Epithelial cell of proximal tubule (primary cell): ENCODE results near the gene TMEM200B. TPM values are rescaled to one million over a fixed set of nuclear protein-coding genes. Genes with fewer than 3 reads are reported as not detected.

Experiments
- DNase-seq: peaks from one replicate; pipeline ENCODE4 v3.0.0-alpha.2; 2011; ENCODE audit warnings: low read depth
- H3K4me3 ChIP-seq: 2 replicates; pipeline ENCODE4 v1.5.1; 2011; ENCODE audit warnings: low read depth, mild to moderate bottlenecking, low read length
- total RNA-seq: library from RNA; depleted of rRNA; stranded (reverse); fragments of >200 nt; gene quantifications from 2 replicates; pipeline ENCODE4 v1.2.3, GENCODE V29; 2015
- TF ChIP-seq, protein P1 (sequence below): conservative IDR thresholded peaks from 2 replicates; pipeline ENCODE4 v1.5.1; 2012; ENCODE audit warnings: low read depth, mild to moderate bottlenecking, low read length

The TMEM200B gene
- total RNA-seq = 6.9 and 14.9 TPM in 2 replicates

DNA sequence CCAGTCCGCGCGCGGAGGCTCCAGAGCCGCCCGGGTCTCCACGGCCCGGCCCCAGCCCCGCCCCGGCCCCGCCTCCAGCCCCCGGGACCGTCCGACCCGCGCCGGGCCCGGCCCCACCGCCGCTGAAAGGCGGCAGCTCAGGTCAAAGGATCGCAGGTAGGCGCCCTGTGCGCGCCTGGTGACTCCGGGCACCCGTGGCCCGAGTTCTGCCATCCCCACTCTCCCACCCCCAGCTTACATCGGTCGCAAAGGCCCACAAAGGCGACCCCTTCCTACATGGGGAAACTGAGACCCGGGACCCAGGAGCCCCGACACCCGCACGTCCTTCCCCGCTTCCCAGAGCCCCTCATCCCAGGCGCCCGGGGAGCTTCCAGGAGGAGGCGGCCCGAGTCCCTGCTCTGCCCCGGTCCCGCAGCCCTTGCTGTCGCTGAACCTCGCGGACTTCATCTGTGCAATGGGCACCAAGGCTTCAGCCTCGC is at the start of gene TMEM200B:
TMEM200B (minus strand) TSS at position 17 of the 479 bp plus-strand sequence. CDS start 2,075 bp downstream, outside the sequence.
- peak within 1 kb of the TSS; percentile 66 for H3K4me3 ChIP-seq
- TF ChIP-seq, protein P1, sequence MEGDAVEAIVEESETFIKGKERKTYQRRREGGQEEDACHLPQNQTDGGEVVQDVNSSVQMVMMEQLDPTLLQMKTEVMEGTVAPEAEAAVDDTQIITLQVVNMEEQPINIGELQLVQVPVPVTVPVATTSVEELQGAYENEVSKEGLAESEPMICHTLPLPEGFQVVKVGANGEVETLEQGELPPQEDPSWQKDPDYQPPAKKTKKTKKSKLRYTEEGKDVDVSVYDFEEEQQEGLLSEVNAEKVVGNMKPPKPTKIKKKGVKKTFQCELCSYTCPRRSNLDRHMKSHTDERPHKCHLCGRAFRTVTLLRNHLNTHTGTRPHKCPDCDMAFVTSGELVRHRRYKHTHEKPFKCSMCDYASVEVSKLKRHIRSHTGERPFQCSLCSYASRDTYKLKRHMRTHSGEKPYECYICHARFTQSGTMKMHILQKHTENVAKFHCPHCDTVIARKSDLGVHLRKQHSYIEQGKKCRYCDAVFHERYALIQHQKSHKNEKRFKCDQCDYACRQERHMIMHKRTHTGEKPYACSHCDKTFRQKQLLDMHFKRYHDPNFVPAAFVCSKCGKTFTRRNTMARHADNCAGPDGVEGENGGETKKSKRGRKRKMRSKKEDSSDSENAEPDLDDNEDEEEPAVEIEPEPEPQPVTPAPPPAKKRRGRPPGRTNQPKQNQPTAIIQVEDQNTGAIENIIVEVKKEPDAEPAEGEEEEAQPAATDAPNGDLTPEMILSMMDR = no peak
- no peak for DNase-seq

DNA sequence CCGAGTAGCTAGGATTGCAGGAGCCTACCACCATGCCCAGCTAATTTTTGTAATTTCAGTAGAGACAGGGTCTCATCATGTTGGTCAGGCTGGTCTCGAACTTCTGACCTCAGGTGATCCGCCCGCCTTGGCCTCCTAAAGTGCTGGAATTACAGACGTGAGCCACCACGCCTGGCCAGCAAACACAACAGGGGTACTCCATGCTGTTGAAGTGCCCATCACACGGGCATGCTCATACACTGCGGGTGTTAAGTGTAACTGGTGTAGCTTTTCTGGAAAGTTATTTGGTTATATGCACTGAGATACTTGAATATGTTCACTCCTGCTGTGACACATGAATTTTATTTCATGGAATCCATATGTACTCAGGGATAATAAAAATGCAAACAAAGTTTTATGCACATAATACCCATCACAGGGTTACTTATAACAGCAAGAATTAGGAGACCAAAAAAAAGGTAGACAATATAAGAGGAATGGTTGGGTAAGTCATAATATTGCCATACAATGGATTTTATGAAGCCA is 48.8 kb upstream of the TMEM200B start:
- DNase-seq = no peak
- TF ChIP-seq, protein P1 = no peak
- H3K4me3 ChIP-seq = no peak overlapping the region

DNA sequence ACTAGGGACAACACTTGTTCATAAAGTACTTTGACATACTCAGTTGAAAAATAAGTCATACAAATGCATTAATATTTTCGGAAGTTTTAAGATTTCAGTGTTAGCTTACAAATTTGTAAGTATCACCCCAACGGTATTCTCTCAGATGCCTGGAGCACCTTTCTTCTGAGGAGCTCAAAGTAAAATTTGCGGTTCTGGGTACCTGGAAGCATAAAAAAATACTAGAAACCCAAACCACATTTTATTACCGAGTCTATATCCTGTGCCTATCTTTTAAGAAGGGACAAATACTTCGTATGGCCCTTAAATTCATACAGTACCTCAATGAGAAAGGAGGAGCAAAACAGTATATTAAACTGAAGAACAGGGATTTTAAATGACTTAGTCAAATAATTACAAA is 47.8 kb upstream of the TMEM200B start:
- no peak for DNase-seq
- H3K4me3 ChIP-seq = no peak overlapping the region
- TF ChIP-seq, protein P1 = no peak

DNA sequence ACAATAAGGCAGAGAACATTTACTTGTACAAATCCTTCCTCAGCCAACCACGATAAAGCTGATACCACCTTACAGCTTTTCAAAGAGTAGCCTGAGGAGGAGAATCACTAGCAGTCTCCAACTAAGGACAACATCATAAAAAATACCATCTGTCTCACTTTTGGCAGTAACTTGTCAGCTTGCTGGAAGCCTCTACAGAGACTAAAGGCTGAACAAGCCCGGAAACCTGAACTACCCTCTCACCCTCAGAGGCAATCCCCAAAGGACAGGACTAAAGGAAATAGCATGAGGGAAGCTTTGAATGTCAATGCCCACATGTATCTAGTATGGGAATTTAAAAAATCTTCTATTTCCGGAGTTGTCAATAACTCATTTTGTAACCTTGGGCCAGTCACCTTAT is 47.4 kb upstream of the TMEM200B start:
- no peak overlapping the region for H3K4me3 ChIP-seq
- TF ChIP-seq, protein P1 = no peak
- no peak for DNase-seq

DNA sequence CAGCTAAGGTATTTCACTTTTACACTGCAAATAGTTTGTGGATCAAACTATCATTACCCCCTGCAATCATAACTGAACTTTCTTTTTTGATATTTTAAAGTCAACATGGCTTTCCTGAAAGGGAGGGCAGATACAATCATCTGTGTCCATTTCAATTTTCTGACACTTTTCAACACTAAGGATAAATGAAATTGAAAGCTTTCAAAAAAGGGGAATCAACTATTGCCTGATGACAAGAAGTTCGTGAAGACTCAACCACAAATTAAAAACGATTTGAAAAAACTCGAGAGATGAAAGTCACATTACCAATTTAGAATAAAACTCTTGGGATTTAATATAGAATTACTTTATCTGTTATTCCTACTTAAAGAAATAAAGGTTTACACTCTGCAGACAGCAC is 46.3 kb upstream of the TMEM200B start:
- no peak overlapping the region for H3K4me3 ChIP-seq
- TF ChIP-seq, protein P1 = no peak

DNA sequence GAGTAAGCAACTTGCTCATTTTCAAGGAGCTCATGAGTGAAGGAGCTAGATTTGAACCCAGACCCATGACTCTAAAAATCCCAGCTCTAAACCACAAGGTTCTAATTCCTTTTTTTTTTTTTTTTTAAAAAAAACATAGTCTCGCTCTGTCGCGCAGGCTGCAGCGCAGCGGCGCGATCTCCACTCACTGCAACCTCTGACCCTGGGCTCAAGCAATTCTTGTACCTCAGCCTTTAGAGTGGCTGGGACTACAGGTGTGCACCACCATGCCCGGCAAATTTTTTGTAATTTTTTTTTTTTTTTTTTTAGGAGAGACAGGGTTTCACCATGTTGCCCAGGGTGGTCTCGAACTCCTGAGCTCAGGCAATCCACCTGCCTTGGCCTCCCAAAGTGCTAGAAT is 44.2 kb upstream of the TMEM200B start:
- TF ChIP-seq, protein P1 = no peak
- DNase-seq = no peak
- no peak overlapping the region for H3K4me3 ChIP-seq

More for the DNA sequence above, 46.3 kb upstream of the TMEM200B start:
- DNase-seq = no peak

DNA sequence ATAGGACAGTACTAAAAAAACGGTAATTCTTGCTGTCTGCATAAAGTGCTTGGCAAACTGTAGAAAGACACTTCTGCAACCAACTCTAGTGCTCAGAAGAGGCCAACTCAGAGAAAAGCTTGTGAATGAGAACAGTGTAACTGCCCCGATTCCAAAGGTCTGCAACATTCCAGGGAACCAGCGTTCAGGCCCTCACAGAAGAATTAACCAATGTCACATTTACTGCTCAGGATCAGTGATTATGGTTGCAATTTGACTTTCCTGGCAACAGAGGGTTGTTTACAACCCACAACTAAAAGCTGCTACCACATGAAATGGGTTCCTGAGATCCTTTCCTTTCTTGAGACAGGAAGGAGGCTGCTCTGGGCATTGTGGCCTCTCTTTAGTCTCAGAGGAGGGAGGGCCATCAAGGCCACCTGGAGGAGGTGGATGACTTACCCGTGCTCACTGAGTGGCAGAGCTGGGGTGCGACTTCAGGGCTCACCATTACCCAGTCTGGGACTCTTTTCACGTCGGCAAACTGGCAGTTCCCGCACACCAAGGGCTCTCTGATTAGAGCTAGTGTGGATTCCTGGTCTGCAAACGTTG is 42.7 kb upstream of the TMEM200B start:
- TF ChIP-seq, protein P1 = peak; percentile 6
- H3K4me3 ChIP-seq = no peak overlapping the region
- peak; percentile 89 for DNase-seq
